Limb (tissue), 2 donors: ENCODE results near the gene PTPRE.

Experiments
- DNase-seq, 2 donors: peaks; one replicate each; pipeline ENCODE4 v3.0.0-alpha.2; 2016; ENCODE audit errors: extremely low spot score in 2 of 2

Gene PTPRE

DNA sequence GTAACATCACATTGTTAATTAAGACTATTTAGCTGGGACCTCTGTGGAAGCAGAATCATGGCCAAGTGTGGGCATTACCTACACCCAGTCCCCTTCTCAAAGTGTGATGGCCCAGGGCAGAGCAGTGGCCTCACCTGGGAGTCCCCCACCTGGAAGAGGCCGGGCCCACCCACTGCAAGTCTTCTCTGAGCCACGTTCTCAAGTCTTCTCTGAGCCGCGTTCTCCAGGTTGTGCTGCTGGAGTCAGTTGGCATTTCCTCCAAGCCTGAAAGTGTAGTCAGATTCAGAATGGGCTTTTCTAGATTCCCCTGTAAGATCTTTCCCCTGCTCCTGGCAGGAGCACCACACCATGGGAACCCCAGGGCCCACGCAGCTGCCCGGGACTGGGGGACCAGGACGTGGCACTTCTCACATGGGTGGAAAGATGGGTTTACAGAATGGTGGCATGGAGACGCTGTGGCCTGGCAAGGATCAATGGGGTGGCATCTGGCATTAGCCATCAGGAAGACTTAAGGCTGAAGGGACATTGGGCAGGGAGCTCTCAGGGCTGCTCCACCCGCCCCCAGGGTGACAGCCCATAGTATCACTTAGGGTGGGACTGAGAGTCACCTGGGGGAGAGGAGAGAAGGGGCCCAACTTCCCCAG is 151.3 kb downstream of the PTPRE start:
- peak in 1 of 2 donors; percentile 16 for DNase-seq

DNA sequence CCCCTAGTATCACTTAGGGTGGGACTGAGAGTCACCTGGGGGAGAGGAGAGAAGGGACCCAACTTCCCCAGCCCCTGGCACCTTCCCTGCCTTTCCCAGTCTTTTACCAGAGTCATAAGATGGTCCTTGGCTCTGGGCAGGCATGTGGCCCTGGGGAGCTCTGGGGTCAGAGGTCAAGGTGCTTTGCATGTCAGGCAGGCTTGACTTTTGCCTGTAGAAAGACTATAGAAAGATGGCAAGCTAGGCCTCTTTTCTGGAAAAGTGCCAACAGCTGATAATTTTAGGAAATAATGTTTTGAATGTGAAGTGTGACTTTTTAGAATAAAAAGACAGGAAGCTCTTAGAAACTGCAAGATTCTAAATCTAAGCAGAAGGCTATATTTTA is 151.8 kb downstream of the PTPRE start:
- DNase-seq: no peak

DNA sequence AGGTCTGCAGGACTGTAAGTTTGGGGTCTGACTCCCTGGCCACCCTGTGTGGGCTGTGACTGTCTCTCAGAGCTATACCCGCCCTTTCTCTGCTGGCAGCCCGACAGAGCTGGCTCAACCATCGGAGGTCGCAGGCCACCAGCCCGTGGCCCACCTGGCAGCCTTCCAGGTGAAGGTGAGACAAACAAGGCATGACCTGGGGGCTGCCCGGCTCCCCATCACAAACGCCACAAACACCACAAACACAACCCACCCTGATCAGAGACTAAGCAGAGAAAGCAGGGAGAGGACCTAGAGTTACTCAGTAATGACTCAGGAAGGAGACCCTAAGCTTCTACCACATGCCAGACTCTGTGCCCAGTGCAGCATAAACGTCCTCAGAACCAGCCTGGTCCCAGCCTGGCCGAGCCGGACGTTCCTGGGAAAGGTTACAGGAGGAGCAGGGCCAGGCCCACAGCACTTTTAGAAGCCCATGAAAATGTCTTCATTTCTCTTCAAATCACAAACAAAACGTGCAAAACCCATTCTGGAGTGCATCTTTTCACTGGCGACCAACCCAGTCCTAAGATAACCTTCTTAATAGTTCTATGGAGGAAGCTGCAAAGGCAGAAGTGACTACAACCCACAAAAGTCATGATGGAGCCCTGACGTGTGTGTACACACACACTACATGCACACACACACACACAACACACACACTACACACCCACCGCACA is 152.5 kb downstream of the PTPRE start:
- no peak for DNase-seq

DNA sequence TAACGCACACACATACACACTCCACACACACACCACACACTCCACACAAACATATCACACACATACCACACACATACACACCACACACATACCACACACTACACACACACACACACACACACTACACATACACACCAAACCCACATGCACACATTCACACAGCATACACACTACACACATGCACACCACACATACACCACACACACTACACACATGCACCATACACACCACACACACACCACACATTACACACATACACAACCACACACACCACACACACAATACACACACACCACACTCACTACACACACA is 153.0 kb downstream of the PTPRE start:
- DNase-seq: no peak

DNA sequence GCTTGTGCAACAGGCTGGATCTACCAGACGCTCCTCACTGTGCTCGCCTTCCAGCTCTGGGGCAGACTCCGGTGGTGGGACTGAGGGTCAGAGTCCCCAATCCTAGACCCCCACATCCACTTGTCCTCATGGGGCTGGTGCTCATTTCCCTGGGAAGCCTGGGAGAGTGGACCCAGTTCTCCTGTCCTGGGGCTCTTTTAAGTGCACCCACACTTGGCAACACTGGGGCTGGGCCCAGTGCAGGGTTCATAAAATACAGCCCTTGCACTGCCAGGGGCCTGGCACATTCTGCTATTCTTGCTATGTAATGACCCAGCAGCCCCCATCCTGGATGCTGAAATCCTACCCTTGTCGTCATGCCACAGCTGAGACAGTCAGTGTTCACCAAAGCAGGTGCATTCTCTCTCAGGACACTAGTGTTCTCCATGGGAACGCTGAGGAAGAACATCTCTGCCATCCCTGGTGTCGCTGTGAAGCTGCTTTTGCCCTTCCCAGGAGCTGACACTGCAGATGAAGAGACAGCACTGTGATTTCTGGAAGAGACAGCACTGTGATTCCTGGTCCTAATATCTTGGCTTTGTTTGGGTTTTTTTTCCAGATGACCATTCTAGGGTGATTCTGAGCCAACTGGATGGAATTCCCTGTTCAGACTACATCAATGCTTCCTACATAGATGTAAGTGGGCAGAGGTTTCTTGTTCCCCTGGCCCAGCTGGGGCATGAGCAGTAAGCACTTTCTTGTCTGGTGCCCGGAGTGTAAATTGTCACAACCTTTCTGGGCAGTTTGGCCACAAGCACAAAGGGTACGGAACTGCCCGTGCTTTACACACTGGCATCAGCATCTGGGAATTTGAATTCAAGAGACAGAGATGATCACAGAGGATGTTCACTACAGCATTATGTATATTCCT is 153.7 kb downstream of the PTPRE start:
- DNase-seq: no peak

GRCh38 chr10:128061306-128062300 is 154.7 kb downstream of the PTPRE start:
- no peak for DNase-seq

- DNase-seq: no peak
These were observed 155.5 kb downstream of the PTPRE start for GRCh38 chr10:128062331-128062880.

DNA sequence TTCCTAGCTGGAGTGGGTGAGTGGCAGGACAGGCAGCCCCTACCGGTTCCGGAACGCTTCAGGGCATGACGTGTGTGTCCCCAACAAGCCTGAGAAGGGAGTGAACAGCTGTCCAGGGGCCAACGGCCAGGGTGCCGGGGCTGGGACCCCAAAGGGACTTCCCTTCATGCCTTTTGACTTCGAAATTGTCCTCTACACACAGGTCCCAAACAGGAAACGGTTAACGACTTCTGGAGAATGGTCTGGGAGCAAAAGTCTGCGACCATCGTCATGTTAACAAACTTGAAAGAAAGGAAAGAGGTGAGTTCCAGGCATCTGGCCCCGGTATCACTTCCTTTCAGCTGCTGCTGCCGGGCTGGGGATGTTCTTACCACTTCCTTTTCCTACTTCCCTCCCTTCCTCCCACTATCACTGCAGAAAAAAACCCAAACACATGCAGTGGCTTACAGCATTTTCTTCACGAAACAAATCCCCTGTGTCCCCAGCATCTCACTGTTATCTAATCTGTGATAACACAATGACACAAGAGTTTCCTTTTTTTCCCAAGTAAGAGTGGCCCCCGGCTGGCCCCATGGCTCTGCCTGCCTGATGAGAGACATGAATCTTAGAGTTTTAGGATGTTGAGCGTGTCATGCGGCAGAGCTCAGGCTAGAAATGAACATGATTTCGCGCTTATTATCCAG is 156.1 kb downstream of the PTPRE start:
- no peak for DNase-seq

- no peak for DNase-seq
These were observed 156.8 kb downstream of the PTPRE start for GRCh38 chr10:128063736-128064107.

GRCh38 chr10:128064108-128064969 is 157.4 kb downstream of the PTPRE start:
- no peak for DNase-seq

- no peak for DNase-seq
These were observed 158.2 kb downstream of the PTPRE start for GRCh38 chr10:128064970-128065580.

GRCh38 chr10:128065881-128066534 is 159.1 kb downstream of the PTPRE start:
- no peak for DNase-seq

GRCh38 chr10:128066870-128067382 is 160.0 kb downstream of the PTPRE start:
- no peak for DNase-seq

- DNase-seq: peak in 1 of 2 donors; percentile 22
These were observed 160.9 kb downstream of the PTPRE start for GRCh38 chr10:128067691-128068397.

DNA sequence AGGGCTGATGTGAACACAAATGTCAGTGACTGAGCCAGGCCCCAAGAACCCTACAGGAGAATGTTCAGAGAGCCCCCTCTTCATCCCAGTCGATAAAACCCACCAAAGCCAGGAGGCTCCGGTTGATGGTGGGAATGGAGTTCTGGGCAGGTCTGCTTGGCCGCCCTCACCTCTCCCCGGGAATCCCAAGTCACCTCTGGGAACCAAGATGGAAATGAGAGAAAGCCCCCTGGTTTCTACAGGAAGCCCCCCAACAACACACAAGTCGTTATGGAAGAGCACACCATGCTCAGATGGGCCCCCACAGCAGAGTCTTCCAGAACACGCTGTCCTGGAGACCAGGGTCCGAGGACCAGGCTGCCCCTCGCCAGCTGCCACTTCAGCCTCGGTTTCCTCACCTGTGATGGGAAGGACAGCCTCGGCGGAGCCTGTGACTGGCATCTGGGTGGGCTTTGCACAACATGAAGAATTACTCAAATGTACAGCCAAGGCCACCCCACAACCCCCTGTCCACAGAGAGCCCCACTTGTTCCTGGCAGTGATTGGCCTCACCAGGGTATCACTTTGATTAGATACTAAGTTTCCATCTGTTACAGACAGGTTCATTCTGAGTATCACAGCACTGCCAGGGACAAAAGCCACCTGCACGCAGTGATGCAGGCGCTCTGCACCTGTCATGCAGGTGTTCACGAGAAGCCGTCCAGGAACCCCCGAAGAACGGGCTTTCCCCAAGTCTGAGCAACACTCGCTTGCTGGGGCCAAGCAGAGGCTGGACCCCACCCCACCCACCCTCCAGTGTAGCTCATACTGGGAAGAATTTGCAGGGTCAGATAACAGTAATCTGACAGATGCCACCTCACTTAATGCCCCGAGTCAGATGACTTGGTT is 161.7 kb downstream of the PTPRE start:
- peak in 1 of 2 donors; percentile 17 for DNase-seq

DNA sequence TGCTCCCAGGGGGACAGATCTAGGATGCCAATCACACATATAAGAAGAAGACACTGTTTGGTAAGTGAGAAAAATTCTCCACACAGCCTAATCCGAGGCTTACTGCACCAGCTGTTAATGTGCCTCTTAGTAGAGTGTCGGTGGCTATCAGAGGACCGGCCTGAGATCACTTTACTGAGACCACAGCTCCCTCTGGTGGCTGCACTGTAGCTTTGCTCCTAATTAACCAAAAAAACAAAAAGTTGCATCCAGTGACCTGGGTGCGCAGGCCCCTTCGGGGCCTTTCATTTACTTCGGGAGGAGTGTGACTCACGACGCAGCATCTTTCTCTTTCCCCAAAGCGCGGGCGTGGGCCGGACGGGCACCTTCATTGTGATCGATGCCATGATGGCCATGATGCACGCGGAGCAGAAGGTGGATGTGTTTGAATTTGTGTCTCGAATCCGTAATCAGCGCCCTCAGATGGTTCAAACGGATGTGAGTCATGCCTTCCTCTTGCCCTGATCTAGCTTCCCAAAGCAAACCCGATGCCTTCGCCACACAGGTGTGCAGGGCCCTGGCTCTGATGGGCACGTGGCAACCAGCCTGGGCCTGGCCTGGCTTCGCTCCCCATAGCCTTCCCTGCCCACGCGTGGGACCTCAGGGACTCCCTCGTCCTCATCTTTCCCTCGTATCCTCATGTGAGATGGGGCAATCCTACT is 162.6 kb downstream of the PTPRE start:
- peak; percentile 84 to 88 for DNase-seq
